ENCODE measurements around the gene DUSP23. TPM values are rescaled to one million over a fixed set of nuclear protein-coding genes. Genes with fewer than 3 reads are reported as not detected.

The DUSP23 gene
- total RNA-seq, 1 experiment from 2014 or later: 31.0 TPM

GRCh38 chr1:159756397-159756796 lies 24.4 kb upstream of the DUSP23 start:
- intact Hi-C loops (cut with micrococcal nuclease; ENCODE audit: unreplicated experiment): no loop called here
- BruUV-seq (replicated peaks): no TSS peak
- no peak for TF ChIP-seq CTCF (conservative IDR thresholded peaks at IDR 0.05; ENCODE audit: low read depth, low read length)
- no peak for TF ChIP-seq EZH2 (IDR thresholded peaks at IDR 0.05; ENCODE audit: borderline replicate concordance, low read depth, low read length, poor library complexity, severe bottlenecking)
- ChIA-PET CTCF (no interaction called here), POLR2A (ENCODE audit: low non-redundant PET) (no interaction called here)
- H3K9me3 ChIP-seq (ENCODE audit: low read depth, low read length, poor library complexity, severe bottlenecking): no peaks in the 10 kb centered on the region
- H3K4me3 ChIP-seq (ENCODE audit: low read depth, low read length, poor library complexity, severe bottlenecking): no peak overlapping the region
- DNase-seq (ENCODE audit: low spot score): no peak
- no peak overlapping the region for H3K27ac ChIP-seq (ENCODE audit: low read depth, low read length, poor library complexity, severe bottlenecking)
- H3K36me3 ChIP-seq (ENCODE audit: insufficient read depth, low read length, poor library complexity, severe bottlenecking): no peaks in the 10 kb centered on the region
- H3K4me1 ChIP-seq (ENCODE audit: insufficient read depth, low read length, poor library complexity, severe bottlenecking): no peaks in the 10 kb centered on the region
- peaks cover 28% of the 10 kb centered on the region for H3K27me3 ChIP-seq (replicated peaks; ENCODE audit: insufficient read depth, low read depth, low read length, poor library complexity)

GRCh38 chr1:159763686-159764085 lies 17.1 kb upstream of the DUSP23 start:
- CTCF ChIA-PET: no interaction called here

GRCh38 chr1:159765806-159766205 lies 15.0 kb upstream of the DUSP23 start:
- Histone ChIP-seq H3K27ac (ENCODE audit: low read depth, low read length, poor library complexity, severe bottlenecking) (no peak overlapping the region), H3K4me3 (ENCODE audit: low read depth, low read length, poor library complexity, severe bottlenecking) (no peak overlapping the region), H3K9me3 (ENCODE audit: low read depth, low read length, poor library complexity, severe bottlenecking) (no peaks in the 10 kb centered on the region), H3K27me3 (replicated peaks; ENCODE audit: insufficient read depth, low read depth, low read length, poor library complexity) (peaks cover 17% of the 10 kb centered on the region), H3K36me3 (ENCODE audit: insufficient read depth, low read length, poor library complexity, severe bottlenecking) (no peaks in the 10 kb centered on the region), H3K4me1 (ENCODE audit: insufficient read depth, low read length, poor library complexity, severe bottlenecking) (no peaks in the 10 kb centered on the region)
- CTCF ChIA-PET: no interaction called here
- TF ChIP-seq EZH2 (IDR thresholded peaks at IDR 0.05; ENCODE audit: borderline replicate concordance, low read depth, low read length, poor library complexity, severe bottlenecking) (no peak), CTCF (conservative IDR thresholded peaks at IDR 0.05; ENCODE audit: low read depth, low read length) (no peak)
- POLR2A ChIA-PET (ENCODE audit: low non-redundant PET): no interaction called here
- BruUV-seq (replicated peaks): no TSS peak
- intact Hi-C loops (cut with micrococcal nuclease; ENCODE audit: unreplicated experiment): no loop called here
- no peak for DNase-seq (ENCODE audit: low spot score)

More at GRCh38 chr1:159763686-159764085, 17.1 kb upstream of the DUSP23 start:
- intact Hi-C loops (cut with micrococcal nuclease; ENCODE audit: unreplicated experiment): no loop called here
- Histone ChIP-seq H3K27me3 (replicated peaks; ENCODE audit: insufficient read depth, low read depth, low read length, poor library complexity) (peaks cover 19% of the 10 kb centered on the region), H3K4me3 (ENCODE audit: low read depth, low read length, poor library complexity, severe bottlenecking) (no peak overlapping the region), H3K9me3 (ENCODE audit: low read depth, low read length, poor library complexity, severe bottlenecking) (no peaks in the 10 kb centered on the region), H3K4me1 (ENCODE audit: insufficient read depth, low read length, poor library complexity, severe bottlenecking) (no peaks in the 10 kb centered on the region), H3K27ac (ENCODE audit: low read depth, low read length, poor library complexity, severe bottlenecking) (no peak overlapping the region), H3K36me3 (ENCODE audit: insufficient read depth, low read length, poor library complexity, severe bottlenecking) (no peaks in the 10 kb centered on the region)
- TF ChIP-seq CTCF (conservative IDR thresholded peaks at IDR 0.05; ENCODE audit: low read depth, low read length) (no peak), EZH2 (IDR thresholded peaks at IDR 0.05; ENCODE audit: borderline replicate concordance, low read depth, low read length, poor library complexity, severe bottlenecking) (no peak)
- POLR2A ChIA-PET (ENCODE audit: low non-redundant PET): no interaction called here
- BruUV-seq (replicated peaks): no TSS peak
- no peak for DNase-seq (ENCODE audit: low spot score)
